Hypothalamus (tissue), 51 donors: ENCODE results near the gene GCA.
A peak's percentile ranks its signal among the peaks of the same experiment; 100 is the strongest.

ENCODE experiments used
- DNase-seq, 51 donors: peaks; one replicate each; lab custom pipeline; 2025; lab: John Stamatoyannopoulos, UW

Gene GCA

GRCh38 chr2:162343824-162344616 is at the start of gene GCA:
GCA (plus strand) TSS chr2:162344132; CDS start chr2:162344249, 117 bp downstream.
- DNase-seq: peak; percentile 83 to 100 (median 97)

GRCh38 chr2:162295009-162295408 is 48.9 kb upstream of the GCA start:
- DNase-seq: no peak

GRCh38 chr2:162297925-162298552 is 45.9 kb upstream of the GCA start:
- peak in 18 of 51 donors; percentile 3 to 81 (median 36) for DNase-seq

GRCh38 chr2:162298669-162299335 is 45.1 kb upstream of the GCA start:
- no peak for DNase-seq

GRCh38 chr2:162300266-162300665 is 43.7 kb upstream of the GCA start:
- DNase-seq: no peak

- peak in 24 of 51 donors; percentile 2 to 63 (median 29) for DNase-seq
Observed at GRCh38 chr2:162301151-162301804, 42.7 kb upstream of the GCA start.

- DNase-seq: no peak
Observed at GRCh38 chr2:162301877-162302276, 42.1 kb upstream of the GCA start.

- no peak for DNase-seq
Observed at GRCh38 chr2:162305901-162306300, 38.0 kb upstream of the GCA start.

- no peak for DNase-seq
Observed at GRCh38 chr2:162308747-162309503, 35.0 kb upstream of the GCA start.

GRCh38 chr2:162312853-162313252 is 31.1 kb upstream of the GCA start:
- no peak for DNase-seq

- no peak for DNase-seq
Observed at GRCh38 chr2:162315938-162316337, 28.0 kb upstream of the GCA start.

GRCh38 chr2:162316590-162316989 is 27.3 kb upstream of the GCA start:
- no peak for DNase-seq

- no peak for DNase-seq
Observed at GRCh38 chr2:162317058-162317742, 26.7 kb upstream of the GCA start.

- peak in 5 of 51 donors; percentile 17 to 32 (median 21) for DNase-seq
Observed at GRCh38 chr2:162317861-162318327, 26.0 kb upstream of the GCA start.

GRCh38 chr2:162318328-162319180 is 25.4 kb upstream of the GCA start, which contains the start of gene IFIH1:
IFIH1 (minus strand) TSS chr2:162318684; CDS start chr2:162318307, 377 bp downstream.
- peak in 45 of 51 donors; percentile 11 to 78 (median 46) for DNase-seq

- no peak for DNase-seq
Observed at GRCh38 chr2:162320864-162321517, 22.9 kb upstream of the GCA start.

- DNase-seq: no peak
Observed at GRCh38 chr2:162324953-162325352, 19.0 kb upstream of the GCA start.
